HepG2 (cell line): ENCODE results near the gene TADA2B. TPM values are rescaled to one million over a fixed set of nuclear protein-coding genes. Genes with fewer than 3 reads are reported as not detected.

Experiments
- ELF1 ChIP-seq: sonication (generic); formaldehyde crosslinking; IDR thresholded peaks from 2 replicates; pipeline ENCODE4 v1.4.0; 2020; ENCODE audit warnings: missing genetic modification reagents
- ETV5 ChIP-seq: IDR thresholded peaks from 2 replicates; pipeline ENCODE4 v1.6.1; 2018; ENCODE audit warnings: missing biosample characterization, missing genetic modification reagents, inconsistent platforms, borderline replicate concordance
- HMG20A ChIP-seq: IDR thresholded peaks from 2 replicates; pipeline ENCODE4 v1.6.1; 2016; ENCODE audit warnings: borderline replicate concordance
- ISX ChIP-seq: sonication (generic); formaldehyde crosslinking; conservative IDR thresholded peaks from 2 replicates; pipeline ENCODE4 v1.5.0; 2020; ENCODE audit warnings: missing genetic modification reagents
- MTA1 ChIP-seq: sonication (generic); formaldehyde crosslinking; IDR thresholded peaks from 2 replicates; pipeline ENCODE4 v1.4.0; 2020; ENCODE audit warnings: missing genetic modification reagents, mild to moderate bottlenecking, borderline replicate concordance
- MZF1 ChIP-seq: sonication (generic); formaldehyde crosslinking; IDR thresholded peaks from 2 replicates; pipeline ENCODE4 v1.8.1; 2023; ENCODE audit warnings: mild to moderate bottlenecking, missing genetic modification reagents, borderline replicate concordance
- POLR2A ChIP-seq, 2 experiments: IDR thresholded peaks; 2 replicates each; pipeline ENCODE4 v1.6.1; 2011; ENCODE audit warnings: low read depth in 2 of 2, low read length in 2 of 2, mild to moderate bottlenecking in 1 of 2, moderate library complexity in 1 of 2; ENCODE audit not compliant: insufficient read depth in 1 of 2
- RXRB ChIP-seq: IDR thresholded peaks from 2 replicates; pipeline ENCODE4 v1.6.1; 2016; ENCODE audit warnings: borderline replicate concordance, missing genetic modification reagents, missing compliant biosample characterization
- SNRNP70 ChIP-seq: fragments of 200-400 bp; formaldehyde crosslinking; IDR thresholded peaks from 2 replicates; pipeline ENCODE4 v1.6.1; 2017; ENCODE audit warnings: mild to moderate bottlenecking, low read depth, low read length, moderate library complexity
- SRSF1 ChIP-seq: fragments of 200-400 bp; formaldehyde crosslinking; optimal IDR thresholded peaks from 2 replicates; pipeline ENCODE3; 2017; ENCODE audit warnings: mild to moderate bottlenecking, low read depth, low read length, moderate library complexity
- TP53 ChIP-seq: sonication (generic); formaldehyde crosslinking; conservative IDR thresholded peaks from 2 replicates; pipeline ENCODE4 v1.4.0; 2020; ENCODE audit warnings: missing genetic modification reagents
- ZFP36 ChIP-seq: fragments of 150-350 bp; IDR thresholded peaks from 2 replicates; pipeline ENCODE4 v1.6.1; 2018; ENCODE audit warnings: borderline replicate concordance, low read length, low read depth; ENCODE audit not compliant: partially characterized antibody
- ZNF224 ChIP-seq: sonication (generic); formaldehyde crosslinking; IDR thresholded peaks from 2 replicates; pipeline ENCODE4 v1.5.0; 2020; ENCODE audit warnings: mild to moderate bottlenecking, missing genetic modification reagents
- ZNF251 ChIP-seq: sonication (generic); formaldehyde crosslinking; IDR thresholded peaks from 2 replicates; pipeline ENCODE4 v1.9.0; 2021; ENCODE audit warnings: mild to moderate bottlenecking, missing genetic modification reagents
- ZNF333 ChIP-seq: sonication (generic); formaldehyde crosslinking; IDR thresholded peaks from 2 replicates; pipeline ENCODE4 v1.4.0; 2020; ENCODE audit warnings: mild to moderate bottlenecking, missing genetic modification reagents, borderline replicate concordance
- ZNF614 ChIP-seq: IDR thresholded peaks from 2 replicates; pipeline ENCODE4 v1.6.1; 2018; ENCODE audit warnings: missing biosample characterization, missing genetic modification reagents, inconsistent platforms, borderline replicate concordance
- ZNF678 ChIP-seq: sonication (generic); formaldehyde crosslinking; IDR thresholded peaks from 2 replicates; pipeline ENCODE4 v1.4.0; 2020; ENCODE audit warnings: mild to moderate bottlenecking, missing genetic modification reagents
- ZNF782 ChIP-seq: sonication (generic); formaldehyde crosslinking; IDR thresholded peaks from 2 replicates; pipeline ENCODE4 v1.4.0; 2020; ENCODE audit warnings: missing genetic modification reagents, mild to moderate bottlenecking, borderline replicate concordance
- polyA plus RNA-seq, 8 experiments: library from polyadenylated mRNA; depleted of rRNA in 3 of 8; stranded (reverse) in 7 of 8; unstranded in 1 of 8; fragments of >200 nt; fragmentation: Illumina TruSeq in 4 of 8; extraction: Trizol in 4 of 8; gene quantifications; 2 replicates each; pipeline versions ENCODE4 v1.2.1 to v1.2.3, GENCODE V29; 2011 to 2016; ENCODE audit warnings: low read depth in 4 of 8, missing spikeins in 1 of 8, mixed read lengths in 1 of 8; ENCODE audit not compliant: insufficient read depth in 1 of 8
- total RNA-seq, 5 experiments: library from RNA; depleted of rRNA; stranded (reverse); fragments of >200 nt; fragmentation: Illumina TruSeq; extraction: Trizol; gene quantifications; 2 replicates each; pipeline ENCODE4 v1.2.3, GENCODE V29; 2016; ENCODE audit warnings: low read depth in 1 of 5
- TF ChIP-seq, protein P1 (sequence below): sonication (generic); formaldehyde crosslinking; IDR thresholded peaks from 2 replicates; pipeline ENCODE4 v1.8.0; 2022; ENCODE audit warnings: missing genetic modification reagents, mild to moderate bottlenecking, moderate library complexity, borderline replicate concordance
- TF ChIP-seq, protein P2 (sequence below): sonication (generic); formaldehyde crosslinking; IDR thresholded peaks from 2 replicates; pipeline ENCODE4 v1.4.0; 2020; ENCODE audit warnings: missing genetic modification reagents
- TF ChIP-seq, protein P3 (sequence below): sonication (generic); formaldehyde crosslinking; IDR thresholded peaks from 2 replicates; pipeline ENCODE4 v1.9.0; 2021; ENCODE audit warnings: missing genetic modification reagents, mild to moderate bottlenecking, borderline replicate concordance

The TADA2B gene
- total and polyA plus RNA-seq, 2 of the 13 experiments (the other 11 are each of a cell fraction or from before 2014, with no cell fraction given), result 4.6 to 8.9 TPM

DNA sequence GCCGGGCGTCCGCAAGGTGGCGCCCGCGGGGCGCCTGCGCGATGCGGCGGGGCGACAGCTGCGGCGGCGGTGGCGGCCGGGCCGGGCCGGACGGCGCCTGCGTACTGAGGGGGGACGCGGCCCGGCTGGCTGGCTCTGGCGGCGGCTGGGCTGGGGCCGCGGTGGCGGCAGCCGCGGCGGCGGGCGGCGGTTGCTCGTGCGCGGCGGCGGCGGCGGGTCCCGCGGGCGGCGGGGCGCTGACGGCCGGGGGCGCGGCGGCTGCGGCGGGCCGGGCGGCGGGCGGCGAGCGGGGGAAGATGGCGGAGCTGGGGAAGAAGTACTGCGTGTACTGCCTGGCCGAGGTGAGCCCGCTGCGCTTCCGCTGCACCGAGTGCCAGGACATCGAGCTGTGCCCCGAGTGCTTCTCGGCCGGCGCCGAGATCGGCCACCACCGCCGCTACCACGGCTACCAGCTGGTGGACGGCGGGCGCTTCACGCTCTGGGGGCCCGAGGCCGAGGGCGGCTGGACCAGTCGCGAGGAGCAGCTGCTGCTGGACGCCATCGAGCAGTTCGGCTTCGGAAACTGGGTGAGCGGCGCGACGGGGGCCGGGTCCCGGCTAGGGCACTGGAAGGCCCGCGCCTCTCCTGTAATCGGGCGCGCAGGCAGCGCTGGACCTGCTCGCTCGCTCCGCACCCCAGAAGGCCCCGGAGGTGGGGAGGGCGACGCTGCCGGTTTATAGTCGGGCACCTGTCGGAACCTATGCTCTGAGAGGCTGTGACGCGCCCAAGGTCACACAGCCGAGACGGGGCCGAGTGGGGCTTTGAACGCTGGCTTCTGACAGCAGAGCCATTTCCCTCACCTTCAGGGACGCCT lies at the start of gene TADA2B (continued):
- TF ChIP-seq ZNF224 (CRISPR knock-in tag) (no peak), RXRB (CRISPR knock-in tag) (no peak), ZNF251 (CRISPR knock-in tag) (0 out of 2 replicates have a peak, but pooled peaks have one; percentile 17), POLR2A (IDR thresholded peaks at IDR 0.05; ENCODE audit: insufficient read depth in 1 of 2, low read depth in 2 of 2, low read length in 2 of 2) (peak in 1 of 2 experiments; percentile 21; a peak in 1 of 4 replicates), MZF1 (no peak), HMG20A (CRISPR knock-in tag) (no peak), ZNF333 (CRISPR knock-in tag) (peak; percentile 88; the same call in 1 of the 2 replicates), ETV5 (CRISPR knock-in tag) (0 out of 2 replicates have a peak, but pooled peaks have one; percentile 13), ZNF678 (CRISPR knock-in tag) (no peak), MTA1 (CRISPR knock-in tag) (peak; percentile 49; the same call in 1 of the 2 replicates), SRSF1 (peak; percentile 40), SNRNP70 (no peak), ELF1 (CRISPR knock-in tag) (no peak), ISX (CRISPR knock-in tag) (no peak), ZFP36 (no peak), ZNF614 (CRISPR knock-in tag) (peak; percentile 15; the same call in 1 of the 2 replicates), TP53 (CRISPR knock-in tag) (no peak), ZNF782 (peak; percentile 55; the same call in 1 of the 2 replicates)
- TF ChIP-seq, protein P1, sequence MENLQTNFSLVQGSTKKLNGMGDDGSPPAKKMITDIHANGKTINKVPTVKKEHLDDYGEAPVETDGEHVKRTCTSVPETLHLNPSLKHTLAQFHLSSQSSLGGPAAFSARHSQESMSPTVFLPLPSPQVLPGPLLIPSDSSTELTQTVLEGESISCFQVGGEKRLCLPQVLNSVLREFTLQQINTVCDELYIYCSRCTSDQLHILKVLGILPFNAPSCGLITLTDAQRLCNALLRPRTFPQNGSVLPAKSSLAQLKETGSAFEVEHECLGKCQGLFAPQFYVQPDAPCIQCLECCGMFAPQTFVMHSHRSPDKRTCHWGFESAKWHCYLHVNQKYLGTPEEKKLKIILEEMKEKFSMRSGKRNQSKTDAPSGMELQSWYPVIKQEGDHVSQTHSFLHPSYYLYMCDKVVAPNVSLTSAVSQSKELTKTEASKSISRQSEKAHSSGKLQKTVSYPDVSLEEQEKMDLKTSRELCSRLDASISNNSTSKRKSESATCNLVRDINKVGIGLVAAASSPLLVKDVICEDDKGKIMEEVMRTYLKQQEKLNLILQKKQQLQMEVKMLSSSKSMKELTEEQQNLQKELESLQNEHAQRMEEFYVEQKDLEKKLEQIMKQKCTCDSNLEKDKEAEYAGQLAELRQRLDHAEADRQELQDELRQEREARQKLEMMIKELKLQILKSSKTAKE (CRISPR knock-in tag), result no peak
- TF ChIP-seq, protein P2, sequence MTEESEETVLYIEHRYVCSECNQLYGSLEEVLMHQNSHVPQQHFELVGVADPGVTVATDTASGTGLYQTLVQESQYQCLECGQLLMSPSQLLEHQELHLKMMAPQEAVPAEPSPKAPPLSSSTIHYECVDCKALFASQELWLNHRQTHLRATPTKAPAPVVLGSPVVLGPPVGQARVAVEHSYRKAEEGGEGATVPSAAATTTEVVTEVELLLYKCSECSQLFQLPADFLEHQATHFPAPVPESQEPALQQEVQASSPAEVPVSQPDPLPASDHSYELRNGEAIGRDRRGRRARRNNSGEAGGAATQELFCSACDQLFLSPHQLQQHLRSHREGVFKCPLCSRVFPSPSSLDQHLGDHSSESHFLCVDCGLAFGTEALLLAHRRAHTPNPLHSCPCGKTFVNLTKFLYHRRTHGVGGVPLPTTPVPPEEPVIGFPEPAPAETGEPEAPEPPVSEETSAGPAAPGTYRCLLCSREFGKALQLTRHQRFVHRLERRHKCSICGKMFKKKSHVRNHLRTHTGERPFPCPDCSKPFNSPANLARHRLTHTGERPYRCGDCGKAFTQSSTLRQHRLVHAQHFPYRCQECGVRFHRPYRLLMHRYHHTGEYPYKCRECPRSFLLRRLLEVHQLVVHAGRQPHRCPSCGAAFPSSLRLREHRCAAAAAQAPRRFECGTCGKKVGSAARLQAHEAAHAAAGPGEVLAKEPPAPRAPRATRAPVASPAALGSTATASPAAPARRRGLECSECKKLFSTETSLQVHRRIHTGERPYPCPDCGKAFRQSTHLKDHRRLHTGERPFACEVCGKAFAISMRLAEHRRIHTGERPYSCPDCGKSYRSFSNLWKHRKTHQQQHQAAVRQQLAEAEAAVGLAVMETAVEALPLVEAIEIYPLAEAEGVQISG (CRISPR knock-in tag), result peak; percentile 65
- TF ChIP-seq, protein P3, sequence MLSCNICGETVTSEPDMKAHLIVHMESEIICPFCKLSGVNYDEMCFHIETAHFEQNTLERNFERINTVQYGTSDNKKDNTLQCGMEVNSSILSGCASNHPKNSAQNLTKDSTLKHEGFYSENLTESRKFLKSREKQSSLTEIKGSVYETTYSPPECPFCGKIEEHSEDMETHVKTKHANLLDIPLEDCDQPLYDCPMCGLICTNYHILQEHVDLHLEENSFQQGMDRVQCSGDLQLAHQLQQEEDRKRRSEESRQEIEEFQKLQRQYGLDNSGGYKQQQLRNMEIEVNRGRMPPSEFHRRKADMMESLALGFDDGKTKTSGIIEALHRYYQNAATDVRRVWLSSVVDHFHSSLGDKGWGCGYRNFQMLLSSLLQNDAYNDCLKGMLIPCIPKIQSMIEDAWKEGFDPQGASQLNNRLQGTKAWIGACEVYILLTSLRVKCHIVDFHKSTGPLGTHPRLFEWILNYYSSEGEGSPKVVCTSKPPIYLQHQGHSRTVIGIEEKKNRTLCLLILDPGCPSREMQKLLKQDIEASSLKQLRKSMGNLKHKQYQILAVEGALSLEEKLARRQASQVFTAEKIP (CRISPR knock-in tag), result no peak
